ENCODE results near the gene BFSP1.

DNA sequence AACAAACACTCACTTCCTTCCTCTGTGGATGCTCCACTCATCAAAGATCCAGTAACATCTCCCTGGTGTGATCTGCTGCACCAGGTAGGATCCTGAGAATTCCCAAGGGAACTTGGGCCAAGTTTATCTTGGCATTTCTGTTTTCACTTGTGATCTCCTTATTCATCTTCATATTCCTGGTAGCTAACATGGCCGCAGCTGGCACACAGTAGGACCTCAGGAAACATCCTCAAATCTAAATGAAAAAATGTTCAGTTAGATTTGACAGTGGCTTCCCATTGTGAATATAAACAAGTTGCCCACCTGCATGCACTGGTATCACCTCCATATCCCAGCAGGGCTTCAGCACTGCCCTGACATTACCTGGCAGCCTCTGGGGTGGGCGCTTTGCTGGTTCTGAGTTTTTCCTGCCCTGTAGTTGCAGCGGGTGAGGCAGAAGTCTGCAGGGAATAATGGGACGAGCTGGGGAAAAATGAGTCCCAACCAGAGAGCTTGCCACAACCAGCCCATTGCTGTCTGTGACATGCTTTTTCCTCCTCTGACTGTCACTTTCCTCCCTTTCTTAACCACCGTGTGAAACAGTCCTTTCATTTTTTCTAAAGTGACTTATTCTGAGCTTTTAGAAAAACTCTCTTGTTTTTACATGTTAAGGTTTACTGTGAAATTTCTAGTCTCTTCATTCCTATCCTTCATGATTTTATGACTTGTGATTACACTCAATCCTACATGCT is 29.3 kb upstream of the BFSP1 start:
- TF ChIP-seq GATA3 (IDR thresholded peaks at IDR 0.05; ENCODE audit: low read depth, low read length) (no peak), GATA2 (IDR thresholded peaks at IDR 0.05; ENCODE audit: low read depth, low read length) (no peak)

Measured in SH-SY5Y (cell line).